Left lung (tissue), 10 donors: ENCODE measurements around the gene FAT2. TPM values are rescaled to one million over a fixed set of nuclear protein-coding genes. Genes with fewer than 3 reads are reported as not detected.

Experiments
- ATAC-seq: fragments of 200-7000 bp; cut with Tn5 transposase; one replicate; pipeline ENCODE4 v1.9.1; 2020; ENCODE audit warnings: moderate library complexity
- DNase-seq, 4 donors: peaks; one replicate each; pipeline ENCODE4 v3.0.0-alpha.2; 2013 to 2020
- H3K27ac ChIP-seq, 2 donors: fragments of 200-600 bp; sonication (generic) in 1 of 2; one replicate each; pipeline versions ENCODE4 v1.5.0 to v1.8.0; 2020 to 2021
- H3K27me3 ChIP-seq, 2 donors: fragments of 200-600 bp; sonication (generic) in 1 of 2; one replicate each; pipeline versions ENCODE4 v1.5.0 to v1.8.0; 2020 to 2021
- H3K36me3 ChIP-seq, 2 donors: fragments of 200-600 bp; sonication (generic) in 1 of 2; one replicate each; pipeline versions ENCODE4 v1.5.0 to v1.8.0; 2020 to 2021
- H3K4me1 ChIP-seq, 2 donors: fragments of 200-600 bp; one replicate each; pipeline ENCODE4 v1.8.0; 2021
- H3K4me3 ChIP-seq, 2 donors: fragments of 200-600 bp; sonication (generic) in 1 of 2; one replicate each; pipeline versions ENCODE4 v1.5.0 to v1.8.0; 2020 to 2021; ENCODE audit warnings: mild to moderate bottlenecking in 1 of 2
- H3K9me3 ChIP-seq, 2 donors: fragments of 200-600 bp; sonication (generic) in 1 of 2; one replicate each; pipeline versions ENCODE4 v1.5.0 to v1.8.0; 2020 to 2021
- CTCF ChIP-seq, 2 donors: fragments of 200-600 bp; sonication (generic) in 1 of 2; IDR thresholded peaks; one replicate each; pipeline versions ENCODE4 v1.5.0 to v1.8.0; 2021; ENCODE audit warnings: antibody characterized with exemption in 2 of 2
- intact Hi-C, 2 donors: fragments of 100-400 bp; cut with DNase I; formaldehyde crosslinking; loops; one replicate each; pipeline versions ENCODE4 v1.11.2 to v1.14.2; 2022
- polyA plus RNA-seq, 6 donors: library from polyadenylated mRNA; unstranded; fragments of 120-200 nt; gene quantifications; one replicate each; pipeline ENCODE4 v1.2.1, GENCODE V29; 2013; ENCODE audit not compliant: insufficient read length in 6 of 6
- total RNA-seq, 2 donors: library from RNA; stranded (reverse); fragmentation: NEBNext Ultra II Directional; extraction: Animal tissue kit (Norgen Biotek cat#: 25700); gene quantifications; one replicate each; pipeline ENCODE4 v1.2.1, GENCODE V29; 2021
- donor health status: DM: no; HTN: yes; CAD: no.
- donor health status: DM: no; HTN: no; CAD: no.

FAT2 gene
- total and polyA plus RNA-seq, 8 donors, result 0.03 to 0.79 (median 0.15) TPM

GRCh38 chr5:151556806-151557205, 34.3 kb downstream of the FAT2 start:
- Histone ChIP-seq H3K4me3 (no peak overlapping the region), H3K4me1 (no peaks in the 10 kb centered on the region), H3K27me3 (peaks cover 0 to 7% of the 10 kb centered on the region in 2 donors), H3K36me3 (no peaks in the 10 kb centered on the region), H3K27ac (no peak overlapping the region), H3K9me3 (no peaks in the 10 kb centered on the region)
- ATAC-seq, result no peak
- DNase-seq, result no peak
- no peak for TF ChIP-seq CTCF (IDR thresholded peaks at IDR 0.05)
- intact Hi-C loops, result no loop called here

GRCh38 chr5:151555760-151556576, 35.2 kb downstream of the FAT2 start:
- no peak for TF ChIP-seq CTCF (IDR thresholded peaks at IDR 0.05)
- intact Hi-C loops, result no loop called here

GRCh38 chr5:151553695-151554094, 37.4 kb downstream of the FAT2 start:
- ATAC-seq, result no peak
- intact Hi-C loops, result no loop called here
- no peak for TF ChIP-seq CTCF (IDR thresholded peaks at IDR 0.05)

More at GRCh38 chr5:151555760-151556576, 35.2 kb downstream of the FAT2 start:
- no peaks in the 10 kb centered on the region for H3K9me3 ChIP-seq
- no peaks in the 10 kb centered on the region for H3K4me1 ChIP-seq
- H3K27me3 ChIP-seq, result peaks cover 0 to 7% of the 10 kb centered on the region in 2 donors
- DNase-seq (no peak), ATAC-seq (no peak)
- H3K27ac ChIP-seq, result no peak overlapping the region
- H3K36me3 ChIP-seq, result no peaks in the 10 kb centered on the region
- H3K4me3 ChIP-seq, result no peak overlapping the region

GRCh38 chr5:151553130-151553670, 37.9 kb downstream of the FAT2 start:
- no peaks in the 10 kb centered on the region for H3K9me3 ChIP-seq
- H3K4me1 ChIP-seq, result no peaks in the 10 kb centered on the region
- no peak for TF ChIP-seq CTCF (IDR thresholded peaks at IDR 0.05)
- no peak overlapping the region for H3K4me3 ChIP-seq
- no peaks in the 10 kb centered on the region for H3K27me3 ChIP-seq
- DNase-seq (no peak), ATAC-seq (no peak)
- intact Hi-C loops, result no loop called here
- H3K27ac ChIP-seq, result no peak overlapping the region
- H3K36me3 ChIP-seq, result no peaks in the 10 kb centered on the region

More at GRCh38 chr5:151553695-151554094, 37.4 kb downstream of the FAT2 start:
- no peaks in the 10 kb centered on the region for H3K27me3 ChIP-seq
- no peaks in the 10 kb centered on the region for H3K4me1 ChIP-seq
- no peaks in the 10 kb centered on the region for H3K36me3 ChIP-seq
- H3K27ac ChIP-seq, result no peak overlapping the region
- no peak for DNase-seq
- H3K4me3 ChIP-seq, result no peak overlapping the region
- H3K9me3 ChIP-seq, result no peaks in the 10 kb centered on the region

- H3K4me1 ChIP-seq, result no peaks in the 10 kb centered on the region
- intact Hi-C loops, result no loop called here
- no peak for DNase-seq
- no peak overlapping the region for H3K27ac ChIP-seq
- H3K36me3 ChIP-seq, result no peaks in the 10 kb centered on the region
- ATAC-seq, result no peak
- no peak overlapping the region for H3K4me3 ChIP-seq
- no peaks in the 10 kb centered on the region for H3K9me3 ChIP-seq
- H3K27me3 ChIP-seq, result no peaks in the 10 kb centered on the region
- TF ChIP-seq CTCF (IDR thresholded peaks at IDR 0.05), result no peak
Measured at GRCh38 chr5:151551985-151552384, 39.1 kb downstream of the FAT2 start.
